HG02973 (cell line): ENCODE results near the gene NRXN3.

Experiments used
- ATAC-seq: cut with Tn5 transposase; IDR thresholded peaks from one replicate; pipeline ENCODE4 v1.9.1; 2021; ENCODE audit warnings: moderate library complexity; ENCODE audit not compliant: unreplicated experiment

NRXN3 gene

DNA sequence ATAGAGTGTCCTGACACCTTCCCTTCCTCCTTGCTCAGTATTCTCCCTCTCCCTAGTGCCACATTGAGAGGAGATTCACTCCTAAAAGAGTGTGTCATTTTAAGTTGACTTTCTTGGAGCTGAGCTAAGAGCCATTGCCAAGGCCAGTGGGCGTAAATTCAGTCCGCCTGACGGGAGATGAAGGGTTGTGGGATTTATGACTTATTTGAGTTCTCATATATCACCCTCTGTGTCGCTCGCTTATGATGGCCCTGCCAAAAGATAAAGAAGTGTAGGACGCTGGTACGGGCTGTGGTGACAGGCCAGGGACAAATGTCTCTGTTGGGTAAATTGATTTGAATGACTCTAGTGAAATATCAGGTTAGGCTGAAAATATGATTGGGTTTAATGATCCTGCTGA, 867.4 kb downstream of the NRXN3 start:
- ATAC-seq = no peak

DNA sequence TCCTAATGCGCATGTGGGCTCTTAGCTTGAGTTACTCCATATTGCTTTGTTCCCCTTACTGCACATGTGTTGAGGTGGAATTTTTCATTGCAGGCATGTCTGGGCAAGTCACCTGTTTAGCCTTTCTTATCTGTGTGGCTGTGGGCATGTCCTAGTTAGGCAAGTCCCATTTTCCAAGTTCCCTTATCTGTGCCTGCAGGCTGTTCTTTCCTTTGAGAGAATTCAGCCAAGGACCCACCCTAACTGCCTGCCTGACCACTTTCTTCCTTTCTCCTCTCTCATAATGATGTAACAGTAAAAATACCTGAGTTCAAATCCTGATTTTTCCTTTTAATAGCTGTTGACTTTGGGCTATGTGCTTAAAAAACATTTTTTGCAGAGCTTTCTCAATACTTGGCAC, 870.6 kb downstream of the NRXN3 start:
- ATAC-seq = no peak

DNA sequence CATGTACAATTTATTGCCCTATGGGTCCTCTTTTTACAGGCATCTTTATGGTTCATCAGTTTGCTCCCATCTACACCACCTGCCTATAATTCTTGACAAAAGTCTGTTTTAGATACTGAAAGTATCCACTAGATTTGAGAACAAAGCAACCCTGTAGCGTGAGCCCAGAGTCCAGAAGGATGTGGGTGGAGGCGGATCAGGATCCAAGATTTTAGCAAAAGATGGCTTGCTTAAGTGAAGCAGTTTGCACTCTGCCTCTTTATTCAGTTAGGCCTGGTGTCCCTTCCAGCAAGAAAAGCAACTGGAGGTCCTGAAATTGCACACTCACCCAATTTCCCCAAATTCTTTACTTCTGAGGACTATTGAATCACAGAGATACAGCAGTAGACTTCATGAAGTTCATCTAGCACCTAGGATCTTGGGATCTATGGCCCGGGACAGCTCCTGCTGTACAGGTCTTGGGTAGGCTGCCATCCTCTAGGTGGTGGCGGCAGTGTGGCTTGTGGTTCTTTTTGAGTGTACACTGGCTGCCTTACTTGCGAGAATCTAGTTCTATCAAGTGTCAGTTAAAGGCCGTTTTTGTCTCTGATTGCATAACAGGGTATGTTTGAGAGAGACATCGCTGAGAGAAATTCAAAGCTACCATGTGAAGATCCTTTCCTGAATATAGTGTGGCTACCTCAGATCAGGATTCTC, 873.2 kb downstream of the NRXN3 start:
- ATAC-seq = no peak

DNA sequence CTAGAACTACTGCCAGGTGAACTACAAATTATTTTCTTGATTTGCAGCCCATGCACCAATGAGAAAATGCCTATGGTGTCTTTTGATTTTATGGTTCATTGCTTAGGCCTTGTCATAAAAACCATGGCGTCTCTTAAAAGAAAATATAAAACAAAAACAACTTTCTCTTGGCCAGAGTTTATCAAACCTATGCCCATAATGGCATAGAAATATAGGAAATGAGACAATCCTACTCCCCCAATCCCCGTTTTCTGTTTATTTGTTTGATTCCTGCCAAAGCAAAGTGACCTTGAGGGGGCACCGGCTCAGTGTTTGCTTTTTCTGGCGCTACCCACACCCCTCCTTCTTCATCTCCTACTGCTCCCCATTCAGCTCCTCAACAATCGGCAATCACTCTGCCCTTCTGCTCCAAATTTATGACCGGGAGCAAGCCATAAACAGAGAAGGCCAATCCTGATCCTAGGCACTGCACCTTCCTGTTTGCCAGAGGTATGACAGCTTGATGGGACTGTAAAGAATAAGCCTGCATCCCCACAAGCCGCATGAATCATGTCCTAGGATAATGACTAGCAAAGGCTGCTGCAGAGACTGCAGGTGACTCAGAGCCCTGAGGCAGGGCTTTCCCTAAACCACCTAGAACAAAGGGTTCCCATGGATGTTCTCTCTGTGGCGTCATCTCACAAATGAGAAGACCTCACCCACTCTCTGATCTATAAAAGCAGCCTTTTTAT, 874.9 kb downstream of the NRXN3 start:
- ATAC-seq = no peak

DNA sequence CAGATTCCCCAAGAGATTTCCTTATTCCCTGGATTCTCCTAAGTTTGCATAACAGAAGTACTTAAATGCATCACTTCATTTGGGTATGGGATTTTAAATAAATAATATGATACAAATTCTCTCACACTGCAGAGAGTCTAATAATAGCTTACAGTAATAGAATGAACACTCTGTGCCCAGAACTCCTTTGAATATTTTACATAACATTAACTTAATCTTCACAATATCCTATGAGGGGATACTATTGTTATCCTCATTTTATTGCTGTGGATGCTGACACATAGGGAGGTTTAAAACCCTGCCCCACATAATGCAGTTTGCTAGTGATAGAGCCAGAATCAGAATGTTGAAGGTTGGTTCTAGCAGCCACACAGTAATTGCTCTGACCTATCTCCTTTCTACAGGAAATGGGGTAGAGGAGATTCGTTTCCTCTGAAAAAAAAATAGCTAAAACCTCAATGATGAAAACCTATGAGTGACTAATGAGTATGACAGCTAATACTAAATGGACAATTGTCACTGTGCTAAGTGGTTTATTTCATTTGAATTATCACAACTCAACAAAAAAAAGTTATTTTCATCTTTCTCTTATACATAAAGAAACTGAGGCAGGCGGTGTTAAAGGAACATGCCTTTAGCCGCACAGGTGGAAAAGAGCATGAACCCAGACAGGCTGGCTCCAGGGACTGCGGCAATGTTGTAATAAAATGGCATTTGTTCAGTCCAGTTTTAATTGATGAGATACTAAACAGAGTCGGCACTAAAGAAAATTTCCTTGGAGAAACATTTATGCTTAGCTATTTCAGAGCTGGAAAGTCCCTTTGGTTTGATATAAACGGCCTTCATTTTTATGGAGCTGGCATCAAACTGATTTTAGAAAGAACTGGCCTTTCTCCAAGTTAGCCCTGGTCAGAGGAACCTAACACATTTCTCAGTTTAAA, 880.9 kb downstream of the NRXN3 start:
- ATAC-seq = no peak

DNA sequence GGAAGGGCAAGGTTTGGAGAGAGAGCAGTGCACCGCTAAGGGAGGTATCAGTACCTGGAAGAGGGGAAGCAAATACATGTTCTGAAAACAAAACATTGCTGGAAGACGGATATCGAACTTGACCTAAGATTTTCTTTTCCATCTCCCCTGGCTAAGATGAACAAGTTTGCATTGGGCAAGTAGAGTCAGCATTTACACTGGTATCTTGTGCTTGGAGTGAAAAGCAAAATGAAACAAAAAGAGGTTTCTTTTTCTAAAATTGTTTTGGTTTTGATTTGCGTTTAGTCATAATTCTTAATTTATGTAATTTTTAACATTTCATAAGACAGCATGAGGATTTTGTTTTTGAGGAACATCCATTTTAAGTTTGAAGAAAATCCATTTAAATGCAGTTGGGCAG, 881.6 kb downstream of the NRXN3 start:
- no peak for ATAC-seq

DNA sequence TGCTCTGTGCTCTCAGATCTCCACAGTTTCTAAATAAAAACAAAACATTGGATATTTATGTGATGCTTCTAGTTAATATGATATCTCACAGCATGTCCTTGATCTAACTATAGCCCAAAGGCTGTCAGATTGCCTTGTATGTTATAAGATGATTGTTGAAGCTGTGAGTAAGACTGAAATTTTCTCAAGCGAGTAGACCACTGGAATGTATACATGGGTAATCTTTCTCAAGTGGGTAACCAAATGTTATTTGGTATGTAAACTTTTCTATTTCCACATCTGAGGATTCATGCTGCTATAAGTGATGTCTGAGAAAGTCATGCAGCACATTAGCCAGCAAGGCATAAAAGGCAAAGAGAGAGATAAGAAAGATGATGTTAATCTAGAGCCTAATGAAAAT, 886.7 kb downstream of the NRXN3 start:
- no peak for ATAC-seq

DNA sequence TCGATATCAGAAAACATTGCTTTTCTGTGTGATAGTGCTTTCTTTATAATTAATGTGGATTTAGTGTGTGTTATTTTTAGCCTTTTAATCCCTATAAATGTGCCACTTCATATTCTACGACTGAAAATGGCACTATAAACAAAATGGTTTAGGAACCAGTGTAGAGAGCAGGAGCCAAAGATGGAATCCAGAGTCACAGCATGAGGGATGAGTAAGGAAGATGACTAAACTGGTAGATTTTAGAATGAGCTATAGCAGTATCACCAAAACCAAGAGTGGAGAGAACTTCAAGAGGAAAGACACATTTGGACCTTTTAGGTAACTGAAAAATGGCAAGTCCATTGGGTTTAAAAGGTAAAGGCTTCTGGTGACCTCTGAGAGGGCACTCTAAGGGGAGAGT, 887.2 kb downstream of the NRXN3 start:
- no peak for ATAC-seq

DNA sequence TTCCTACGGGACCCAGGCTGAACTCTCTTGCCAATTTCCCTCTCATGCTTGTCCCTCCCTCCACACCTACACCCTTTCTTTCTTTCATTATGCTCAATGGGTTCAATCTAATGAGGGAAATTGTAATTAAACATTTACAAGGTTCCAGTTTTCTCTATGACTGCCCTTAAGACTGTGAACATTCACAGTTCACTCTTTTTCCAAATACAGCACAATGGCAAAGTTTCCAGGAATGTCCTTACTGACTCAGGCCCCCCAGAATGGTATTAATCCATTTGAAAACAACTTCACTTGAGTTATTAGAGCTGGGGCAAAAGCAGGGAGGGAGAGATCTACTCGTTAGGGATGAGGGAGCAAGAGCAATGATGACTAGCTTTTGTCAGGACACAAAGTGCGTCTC, 892.1 kb downstream of the NRXN3 start:
- ATAC-seq = no peak

DNA sequence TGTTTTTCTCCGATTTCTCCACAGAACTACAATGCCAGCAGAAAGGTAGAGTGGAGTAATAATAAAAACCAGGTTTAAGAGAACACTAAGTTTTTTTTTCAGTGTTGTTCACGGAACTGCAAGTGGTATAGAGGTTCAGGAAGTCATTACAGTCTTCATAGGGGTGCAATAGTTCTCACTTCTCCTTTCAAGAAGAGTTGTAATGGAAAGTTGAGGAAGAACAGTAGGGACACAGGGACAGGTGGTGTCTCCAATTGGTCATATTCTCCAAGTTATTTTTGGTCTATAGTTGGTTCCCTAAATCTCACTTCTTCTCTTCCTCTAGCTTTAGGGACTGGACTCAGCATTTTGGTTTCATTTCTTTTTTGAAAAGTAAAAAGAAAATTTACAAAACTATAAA, 894.0 kb downstream of the NRXN3 start:
- ATAC-seq = no peak

DNA sequence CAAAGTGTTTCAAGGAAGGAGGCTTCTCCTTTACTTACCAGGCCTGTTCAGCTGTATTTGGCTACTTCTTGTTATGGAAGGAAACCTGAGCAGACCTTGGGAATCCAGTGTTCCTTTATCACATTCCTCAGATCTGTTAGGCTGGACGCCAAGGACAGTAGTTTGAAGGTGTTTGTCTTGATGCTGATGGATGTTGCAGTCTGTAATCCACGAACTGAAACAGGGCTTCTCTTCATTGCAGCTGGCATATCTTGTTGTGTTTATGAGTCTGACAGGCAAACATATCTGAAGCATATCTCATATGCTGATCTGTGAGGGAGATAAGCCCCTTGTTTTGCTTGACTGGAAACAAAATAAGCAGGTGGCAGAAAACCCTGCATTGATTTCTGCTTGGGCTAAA, 904.3 kb downstream of the NRXN3 start:
- no peak for ATAC-seq

DNA sequence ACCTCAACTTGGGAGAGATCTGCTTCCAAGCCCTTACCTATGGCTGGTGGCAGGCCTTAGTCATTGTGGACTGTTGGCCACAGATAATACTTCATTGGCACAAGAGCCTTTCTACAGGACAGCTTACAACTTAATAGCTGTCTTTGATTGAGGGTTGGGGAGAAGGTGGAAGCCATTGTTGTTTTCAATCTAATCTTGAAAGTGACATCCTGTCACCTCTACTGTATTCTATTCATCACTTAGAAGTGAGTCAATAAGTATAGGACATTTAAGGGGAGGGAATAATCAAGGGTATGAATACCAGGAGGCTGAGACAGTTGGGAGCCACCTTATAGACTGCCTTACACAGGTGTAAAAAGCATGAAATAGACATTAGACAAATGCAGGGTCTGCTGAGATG, 906.3 kb downstream of the NRXN3 start:
- ATAC-seq = no peak

DNA sequence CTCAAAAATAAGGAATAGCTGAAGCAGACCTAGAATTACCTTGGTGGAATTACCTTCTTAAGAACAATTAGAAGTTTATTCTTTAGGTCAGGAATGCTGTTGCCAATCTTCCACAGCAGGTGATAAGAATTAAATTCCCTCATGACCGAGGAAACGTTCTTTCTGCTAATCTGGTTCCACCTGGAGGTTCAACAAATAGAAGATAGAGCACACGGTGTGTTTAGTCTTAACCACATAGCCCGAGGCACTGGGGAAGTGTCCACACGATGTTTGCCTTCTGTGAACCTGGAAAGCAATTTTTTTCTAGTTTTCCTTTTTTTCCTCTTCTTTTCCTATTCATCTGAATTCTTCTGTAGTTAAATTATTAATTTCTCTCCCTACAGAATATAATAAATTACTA, 906.9 kb downstream of the NRXN3 start:
- ATAC-seq = no peak

DNA sequence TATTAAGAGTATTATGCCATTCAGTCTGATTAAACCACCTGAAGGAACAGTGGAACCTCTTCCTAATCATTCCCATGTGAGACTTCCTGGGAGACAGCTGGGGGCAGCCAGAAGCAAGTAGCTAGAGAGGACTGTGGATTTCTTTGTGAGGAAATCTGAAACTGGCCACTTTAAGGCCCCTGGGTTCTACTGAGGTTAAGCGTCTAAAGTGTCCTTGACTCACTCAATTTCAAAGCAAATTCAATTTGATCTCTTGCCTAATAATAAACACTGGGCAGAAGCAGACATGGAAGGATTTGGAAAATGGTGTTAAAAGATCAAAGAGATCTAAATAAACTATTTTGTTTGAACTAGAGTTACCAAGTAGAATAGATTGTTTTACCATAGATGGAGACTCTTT, 909.9 kb downstream of the NRXN3 start:
- ATAC-seq = no peak

DNA sequence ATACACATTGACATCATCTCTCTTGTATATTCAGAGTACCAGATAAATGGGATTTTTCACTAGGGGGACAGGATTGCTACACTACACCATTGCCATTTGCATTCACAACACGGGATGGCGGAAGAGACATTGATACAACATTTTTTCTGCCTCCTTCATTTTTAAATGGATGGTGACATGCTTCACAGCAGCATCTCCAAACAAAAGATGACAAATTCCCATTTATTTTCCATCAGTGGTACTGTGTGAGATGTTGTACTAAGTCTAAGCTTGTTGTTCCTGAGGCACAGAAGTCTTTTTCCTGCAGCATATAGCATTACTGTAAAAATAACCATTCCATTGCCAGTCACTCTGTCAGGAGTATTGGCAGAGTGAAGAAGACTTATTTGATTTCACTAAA, 912.7 kb downstream of the NRXN3 start:
- no peak for ATAC-seq

DNA sequence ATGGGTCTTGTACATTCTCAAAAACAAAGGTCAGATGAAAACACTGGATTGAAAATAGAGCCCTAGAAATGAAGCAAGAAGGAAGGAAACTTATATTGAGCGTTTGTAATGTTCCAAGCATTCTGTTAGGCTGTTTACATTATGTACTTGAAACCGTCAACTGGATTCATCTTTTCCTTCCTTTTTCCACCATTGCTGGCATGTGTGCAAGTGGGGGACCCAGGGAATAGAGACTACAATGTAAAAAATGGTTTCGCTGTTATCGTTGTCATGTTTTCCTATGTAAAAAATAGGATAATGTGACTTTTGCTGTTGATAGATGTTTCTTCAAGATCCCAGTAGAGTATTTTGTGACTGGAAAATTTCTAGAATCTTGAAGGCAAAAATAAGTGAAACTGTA, 913.2 kb downstream of the NRXN3 start:
- ATAC-seq = no peak

DNA sequence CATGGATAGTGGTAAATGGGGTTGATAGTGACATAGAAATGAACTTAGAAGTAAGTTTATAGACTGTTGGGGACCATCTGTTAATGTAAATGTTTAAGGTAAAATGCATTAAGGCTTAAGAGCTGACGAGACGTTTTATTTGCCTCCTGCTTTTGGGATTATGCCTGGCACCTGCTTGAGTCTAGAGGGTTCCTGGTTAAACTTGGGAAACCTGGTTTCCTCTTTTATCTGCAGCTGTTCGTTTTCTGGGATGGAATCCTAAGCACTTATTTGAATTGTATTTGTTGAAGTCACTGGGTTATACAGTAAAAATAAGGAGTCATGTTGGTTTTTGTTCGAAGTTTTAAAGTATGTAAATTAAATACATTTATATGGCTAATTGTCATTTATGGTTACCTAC, 914.7 kb downstream of the NRXN3 start:
- no peak for ATAC-seq

DNA sequence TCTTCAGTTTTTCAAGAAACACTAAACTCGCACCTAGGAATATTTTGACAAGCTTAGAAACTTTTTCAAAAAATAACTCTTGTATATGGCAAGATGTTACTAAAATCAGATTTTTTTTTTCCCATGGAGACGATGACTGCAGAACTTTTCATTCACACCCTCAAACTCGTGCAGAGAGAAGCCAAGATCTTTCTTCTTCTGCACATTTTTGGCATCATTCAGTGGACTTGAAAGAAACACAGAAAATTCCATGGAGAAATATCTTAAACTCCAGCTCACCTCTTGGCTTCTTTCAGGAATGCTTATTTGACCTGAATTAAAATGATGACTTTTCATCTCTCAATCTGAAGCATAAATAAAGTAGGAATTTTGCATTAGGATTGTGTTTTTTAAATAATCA, 919.4 kb downstream of the NRXN3 start:
- ATAC-seq = no peak

DNA sequence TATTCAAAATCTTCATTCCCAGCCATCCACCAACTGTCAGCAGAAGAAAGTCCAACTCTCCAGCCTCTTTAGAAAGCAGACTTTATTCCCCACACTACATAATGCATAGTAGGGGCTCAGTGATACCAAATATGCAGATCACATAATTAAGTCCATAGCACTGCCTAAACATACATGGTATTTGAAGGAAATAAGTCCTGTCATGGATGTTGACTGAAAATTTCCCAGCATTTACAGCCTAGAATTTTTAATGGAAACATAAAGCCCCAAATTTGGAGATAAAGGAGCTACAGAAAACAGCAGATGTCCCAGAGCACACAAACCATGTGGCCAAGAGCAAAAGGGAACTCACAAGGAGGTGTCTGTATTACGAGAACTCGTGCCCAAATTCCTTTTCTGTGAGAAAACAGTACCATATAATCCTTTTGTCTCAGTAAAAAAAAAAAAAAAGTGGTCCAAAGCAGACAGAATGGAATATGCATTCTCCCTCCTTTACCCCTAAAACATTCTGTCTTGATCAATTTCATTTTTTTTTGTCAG, 920.5 kb downstream of the NRXN3 start:
- no peak for ATAC-seq

DNA sequence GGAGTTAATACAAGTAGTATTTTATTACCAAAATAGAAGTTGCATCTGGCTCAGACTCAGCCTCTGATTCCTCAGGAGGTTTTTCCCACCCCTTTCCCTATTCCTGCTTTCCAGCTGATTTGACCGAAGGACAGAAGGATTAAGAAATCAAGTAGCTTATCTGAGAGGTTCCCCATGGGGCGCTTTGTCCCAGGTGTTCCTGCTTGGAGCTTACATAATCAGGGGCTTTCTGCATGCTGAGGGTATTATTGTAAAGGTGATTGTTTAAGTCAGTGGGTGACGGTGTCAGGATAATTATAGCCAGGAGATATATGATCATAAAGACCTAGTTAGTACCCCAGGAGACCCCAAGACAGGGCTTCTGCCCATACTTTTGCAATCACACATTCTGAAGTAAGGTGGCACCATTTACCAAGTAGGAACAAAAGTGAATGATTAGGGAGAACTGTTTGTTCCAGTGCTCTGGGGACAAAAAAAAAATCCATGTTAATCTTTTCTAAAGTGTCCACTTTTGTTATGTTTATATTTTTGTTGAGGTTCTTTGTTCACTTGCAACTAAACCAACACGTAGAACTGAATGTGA, 921.3 kb downstream of the NRXN3 start:
- no peak for ATAC-seq

DNA sequence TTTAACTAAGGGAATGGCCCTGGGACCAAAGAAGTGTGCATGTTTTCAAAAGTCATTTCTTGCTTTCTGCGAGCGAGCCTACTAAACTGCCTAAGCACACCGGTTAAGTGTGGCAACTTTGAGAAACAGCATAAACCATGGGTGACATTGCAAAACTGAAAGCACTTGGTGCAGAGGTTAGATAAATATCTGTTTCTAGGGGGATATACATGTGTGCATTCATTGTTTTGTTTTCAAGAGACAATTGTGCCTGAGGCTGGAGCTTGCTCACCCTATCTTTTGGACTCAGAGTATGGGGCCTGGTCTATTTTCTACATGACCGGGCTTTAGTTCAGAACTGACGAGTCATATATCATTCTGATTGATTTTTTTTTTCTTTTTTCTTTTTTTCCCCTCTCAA, 923.4 kb downstream of the NRXN3 start:
- no peak for ATAC-seq
